WTC11 (cell line): ENCODE measurements around the gene CNTNAP2. TPM values are rescaled to one million over a fixed set of nuclear protein-coding genes. Genes with fewer than 3 reads are reported as not detected.

Source experiments
- ATAC-seq: fragments of 200-7000 bp; cut with Tn5 transposase; 2 replicates; pipeline ENCODE4 v1.10.0; 2021; ENCODE audit warnings: mild to moderate bottlenecking, moderate library complexity
- CTCF ChIA-PET: fragments of 300-600 bp; sonication (Branson Sonifier 250); formaldehyde crosslinking; loops from one replicate; lab custom pipeline; 2021; ENCODE audit warnings: antibody characterized with exemption; lab: Charles Lee
- POLR2A ChIA-PET: fragments of 350-600 bp; sonication (Branson Sonifier 250); formaldehyde crosslinking; loops from one replicate; lab custom pipeline; 2021; ENCODE audit warnings: antibody characterized with exemption; lab: Charles Lee
- DNase-seq: peaks from one replicate; pipeline ENCODE4 v3.0.0; 2021; ENCODE audit warnings: low spot score
- H3K27ac Mint-ChIP-seq: 2 replicates; pipeline ENCODE4 v1.8.0; 2021; ENCODE audit warnings: mixed read lengths
- H3K27me3 Mint-ChIP-seq: 2 replicates; pipeline ENCODE4 v1.8.0; 2021; ENCODE audit warnings: low read depth, mild to moderate bottlenecking, moderate library complexity, mixed read lengths
- H3K36me3 Mint-ChIP-seq: 2 replicates; pipeline ENCODE4 v1.8.0; 2021; ENCODE audit warnings: mixed read lengths
- H3K4me1 Mint-ChIP-seq: 2 replicates; pipeline ENCODE4 v1.8.0; 2022; ENCODE audit warnings: mixed read lengths
- H3K4me3 Mint-ChIP-seq: 2 replicates; pipeline ENCODE4 v1.8.0; 2021; ENCODE audit warnings: mild to moderate bottlenecking, moderate library complexity, mixed read lengths
- H3K9me3 Mint-ChIP-seq: 2 replicates; pipeline ENCODE4 v1.8.0; 2021; ENCODE audit warnings: mixed read lengths
- EMX1 ChIP-seq: fragments of 250-450 bp; sonication (Bioruptor Pico); IDR thresholded peaks from 2 replicates; pipeline ENCODE4 v1.8.0; 2021; ENCODE audit warnings: mild to moderate bottlenecking
- FOXP1 ChIP-seq: sonication (generic); formaldehyde crosslinking; IDR thresholded peaks from 2 replicates; pipeline ENCODE4 v1.8.0; 2022; ENCODE audit warnings: missing genetic modification reagents, mild to moderate bottlenecking, moderate library complexity, borderline replicate concordance
- GTF2I ChIP-seq: fragments of 250-450 bp; sonication (Bioruptor Pico); conservative IDR thresholded peaks from 2 replicates; pipeline ENCODE4 v1.4.0; 2021; ENCODE audit warnings: mild to moderate bottlenecking
- HMGA2 ChIP-seq: fragments of 250-450 bp; sonication (Bioruptor Pico); IDR thresholded peaks from 2 replicates; pipeline ENCODE4 v1.4.0; 2021; ENCODE audit warnings: mild to moderate bottlenecking, moderate library complexity
- JUN ChIP-seq: sonication (generic); formaldehyde crosslinking; IDR thresholded peaks from 2 replicates; pipeline ENCODE4 v1.8.0; 2023; ENCODE audit warnings: mild to moderate bottlenecking, missing genetic modification reagents
- MXD4 ChIP-seq: fragments of 250-450 bp; sonication (Bioruptor Pico); IDR thresholded peaks from 2 replicates; pipeline ENCODE4 v1.8.0; 2021; ENCODE audit warnings: mild to moderate bottlenecking, moderate library complexity, borderline replicate concordance
- NFE2L1 ChIP-seq: sonication (generic); formaldehyde crosslinking; IDR thresholded peaks from 2 replicates; pipeline ENCODE4 v1.8.1; 2023; ENCODE audit warnings: missing genetic modification reagents
- SOX15 ChIP-seq: fragments of 250-450 bp; sonication (Bioruptor Pico); IDR thresholded peaks from 2 replicates; pipeline ENCODE4 v1.9.0; 2021; ENCODE audit warnings: mild to moderate bottlenecking
- TEAD1 ChIP-seq: sonication (generic); formaldehyde crosslinking; IDR thresholded peaks from 2 replicates; pipeline ENCODE4 v1.8.0; 2022; ENCODE audit warnings: mild to moderate bottlenecking, missing genetic modification reagents
- ZBTB21 ChIP-seq: sonication (generic); formaldehyde crosslinking; IDR thresholded peaks from 2 replicates; pipeline ENCODE4 v1.8.1; 2023; ENCODE audit warnings: mild to moderate bottlenecking, missing genetic modification reagents, borderline replicate concordance
- ZNF396 ChIP-seq: fragments of 250-450 bp; sonication (Bioruptor Pico); IDR thresholded peaks from 2 replicates; pipeline ENCODE4 v1.8.0; 2021; ENCODE audit warnings: mild to moderate bottlenecking, moderate library complexity, borderline replicate concordance
- total RNA-seq: library from RNA; stranded (reverse); gene quantifications from 3 replicates; pipeline ENCODE4 v1.2.3, GENCODE V29; 2021
- TF ChIP-seq, protein P1 (sequence below): fragments of 250-450 bp; sonication (Bioruptor Pico); IDR thresholded peaks from 2 replicates; pipeline ENCODE4 v1.9.0; 2021; ENCODE audit warnings: mild to moderate bottlenecking, borderline replicate concordance
- TF ChIP-seq, protein P2 (sequence below): sonication (generic); formaldehyde crosslinking; conservative IDR thresholded peaks from 2 replicates; pipeline ENCODE4 v1.8.1; 2023; ENCODE audit warnings: mild to moderate bottlenecking, low read depth, missing genetic modification reagents, moderate library complexity
- TF ChIP-seq, protein P3 (sequence below): sonication (generic); formaldehyde crosslinking; IDR thresholded peaks from 2 replicates; pipeline ENCODE4 v1.8.1; 2023; ENCODE audit warnings: mild to moderate bottlenecking, moderate library complexity, missing genetic modification reagents
- TF ChIP-seq, protein P4 (sequence below): sonication (generic); formaldehyde crosslinking; IDR thresholded peaks from 2 replicates; pipeline ENCODE4 v1.8.0; 2022; ENCODE audit warnings: mild to moderate bottlenecking, missing genetic modification reagents
- TF ChIP-seq, protein P5 (sequence below): sonication (generic); formaldehyde crosslinking; IDR thresholded peaks from 2 replicates; pipeline ENCODE4 v1.8.1; 2022; ENCODE audit warnings: mild to moderate bottlenecking, moderate library complexity, missing genetic modification reagents
- TF ChIP-seq, protein P6 (sequence below): sonication (generic); formaldehyde crosslinking; IDR thresholded peaks from 2 replicates; pipeline ENCODE4 v1.8.1; 2022; ENCODE audit warnings: low read depth, missing genetic modification reagents, borderline replicate concordance

Gene CNTNAP2
- total RNA-seq, 1 experiment from 2014 or later = 63.8 TPM

DNA sequence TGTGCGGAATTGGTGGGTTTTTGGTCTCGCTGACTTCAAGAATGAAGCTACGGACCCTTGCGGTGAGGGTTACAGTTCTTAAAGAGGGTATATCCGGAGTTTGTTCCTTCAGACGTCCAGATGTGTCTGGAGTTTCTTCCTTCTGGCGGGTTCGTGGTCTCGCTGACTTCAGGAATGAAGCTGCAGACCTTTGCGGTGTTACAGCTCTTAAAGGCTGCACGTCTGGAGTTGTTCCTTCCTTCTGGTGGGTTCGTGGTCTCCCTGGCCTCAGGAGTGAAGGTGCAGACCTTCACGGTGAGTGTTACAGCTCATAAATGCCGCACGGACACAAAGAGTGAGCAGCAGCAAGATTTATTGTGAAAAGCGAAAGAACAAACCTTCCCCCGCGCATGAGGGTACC lies 670.7 kb downstream of the CNTNAP2 start (continued):
- TF ChIP-seq, protein P1, sequence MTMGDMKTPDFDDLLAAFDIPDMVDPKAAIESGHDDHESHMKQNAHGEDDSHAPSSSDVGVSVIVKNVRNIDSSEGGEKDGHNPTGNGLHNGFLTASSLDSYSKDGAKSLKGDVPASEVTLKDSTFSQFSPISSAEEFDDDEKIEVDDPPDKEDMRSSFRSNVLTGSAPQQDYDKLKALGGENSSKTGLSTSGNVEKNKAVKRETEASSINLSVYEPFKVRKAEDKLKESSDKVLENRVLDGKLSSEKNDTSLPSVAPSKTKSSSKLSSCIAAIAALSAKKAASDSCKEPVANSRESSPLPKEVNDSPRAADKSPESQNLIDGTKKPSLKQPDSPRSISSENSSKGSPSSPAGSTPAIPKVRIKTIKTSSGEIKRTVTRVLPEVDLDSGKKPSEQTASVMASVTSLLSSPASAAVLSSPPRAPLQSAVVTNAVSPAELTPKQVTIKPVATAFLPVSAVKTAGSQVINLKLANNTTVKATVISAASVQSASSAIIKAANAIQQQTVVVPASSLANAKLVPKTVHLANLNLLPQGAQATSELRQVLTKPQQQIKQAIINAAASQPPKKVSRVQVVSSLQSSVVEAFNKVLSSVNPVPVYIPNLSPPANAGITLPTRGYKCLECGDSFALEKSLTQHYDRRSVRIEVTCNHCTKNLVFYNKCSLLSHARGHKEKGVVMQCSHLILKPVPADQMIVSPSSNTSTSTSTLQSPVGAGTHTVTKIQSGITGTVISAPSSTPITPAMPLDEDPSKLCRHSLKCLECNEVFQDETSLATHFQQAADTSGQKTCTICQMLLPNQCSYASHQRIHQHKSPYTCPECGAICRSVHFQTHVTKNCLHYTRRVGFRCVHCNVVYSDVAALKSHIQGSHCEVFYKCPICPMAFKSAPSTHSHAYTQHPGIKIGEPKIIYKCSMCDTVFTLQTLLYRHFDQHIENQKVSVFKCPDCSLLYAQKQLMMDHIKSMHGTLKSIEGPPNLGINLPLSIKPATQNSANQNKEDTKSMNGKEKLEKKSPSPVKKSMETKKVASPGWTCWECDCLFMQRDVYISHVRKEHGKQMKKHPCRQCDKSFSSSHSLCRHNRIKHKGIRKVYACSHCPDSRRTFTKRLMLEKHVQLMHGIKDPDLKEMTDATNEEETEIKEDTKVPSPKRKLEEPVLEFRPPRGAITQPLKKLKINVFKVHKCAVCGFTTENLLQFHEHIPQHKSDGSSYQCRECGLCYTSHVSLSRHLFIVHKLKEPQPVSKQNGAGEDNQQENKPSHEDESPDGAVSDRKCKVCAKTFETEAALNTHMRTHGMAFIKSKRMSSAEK (CRISPR knock-in tag) = no peak
- TF ChIP-seq HMGA2 (CRISPR knock-in tag) = no peak

DNA sequence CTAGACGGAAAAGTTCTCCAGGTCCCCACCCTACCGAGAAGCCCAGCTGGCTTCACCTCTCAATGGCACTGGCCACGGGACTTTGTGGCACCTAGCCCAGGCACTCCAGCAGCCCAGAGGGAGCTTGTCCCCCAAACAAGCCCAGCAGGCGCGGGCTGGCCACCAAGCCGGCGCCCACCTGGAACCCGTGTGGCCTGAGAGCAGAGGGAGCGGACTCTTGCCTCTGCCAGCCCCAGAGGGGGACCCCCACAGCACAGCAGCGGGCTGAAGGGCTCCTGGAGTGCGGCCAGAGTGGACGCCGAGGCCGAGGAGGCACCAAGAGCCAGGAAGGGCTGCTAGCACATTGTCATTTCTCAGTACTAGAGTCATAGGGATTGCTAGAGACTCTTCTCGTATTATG lies 671.4 kb downstream of the CNTNAP2 start:
- CTCF ChIA-PET = no interaction called here
- H3K27me3 Mint-ChIP-seq = no peaks in the 10 kb centered on the region; the same call in 1 of the 2 replicates
- H3K4me1 Mint-ChIP-seq = peaks cover 28% of the 10 kb centered on the region
- H3K4me3 Mint-ChIP-seq = no peak overlapping the region
- DNase-seq (no peak), ATAC-seq (no peak)
- TF ChIP-seq ZBTB21 (no peak), NFE2L1 (CRISPR knock-in tag) (no peak), SOX15 (no peak)
- peaks cover 11% of the 10 kb centered on the region for H3K9me3 Mint-ChIP-seq
- peaks cover 5% of the 10 kb centered on the region for H3K36me3 Mint-ChIP-seq
- no peak overlapping the region for H3K27ac Mint-ChIP-seq
- POLR2A ChIA-PET = no interaction called here

DNA sequence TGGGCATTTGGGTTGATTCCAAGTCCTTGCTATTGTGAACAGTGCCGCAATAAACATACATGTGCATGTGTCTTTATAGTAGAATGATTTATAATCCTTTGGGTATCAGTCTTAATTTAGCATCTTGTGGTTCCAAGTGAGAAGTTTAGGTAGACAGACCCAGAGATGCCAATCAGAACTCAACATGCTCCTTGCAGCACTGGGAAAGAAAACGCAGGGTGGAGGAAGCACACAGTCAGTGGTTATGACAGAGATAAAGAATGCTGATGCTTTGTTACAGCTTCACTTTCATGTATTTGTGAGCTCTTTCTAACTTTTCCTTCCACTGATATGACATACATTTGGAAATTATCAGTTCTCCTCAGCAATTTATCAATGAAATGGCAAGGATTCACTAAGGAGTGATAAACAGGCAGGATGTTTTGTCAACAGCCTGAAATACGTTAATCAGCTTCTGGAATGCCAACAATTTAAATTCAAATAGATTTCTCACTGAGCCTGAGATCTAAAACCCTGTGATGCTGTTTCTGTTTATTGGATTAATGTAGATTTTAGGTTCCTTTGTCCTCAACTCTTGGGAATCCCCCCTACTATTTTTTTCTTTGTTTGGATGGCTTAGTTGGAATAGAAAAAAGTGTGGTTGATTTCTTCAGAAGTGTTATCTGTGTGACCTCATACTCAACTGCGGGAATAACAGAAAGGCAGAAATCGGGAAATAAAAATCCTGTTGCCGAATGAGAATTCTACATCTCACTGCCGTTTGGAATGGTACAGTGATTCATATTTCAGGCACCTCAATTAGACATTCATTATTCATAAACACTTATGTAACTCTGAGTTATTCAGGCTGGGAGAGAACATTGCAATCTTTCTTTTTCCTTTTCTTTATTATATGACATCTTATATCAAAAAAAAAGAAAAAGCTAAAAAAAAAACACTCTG lies 675.0 kb downstream of the CNTNAP2 start:
- ChIA-PET CTCF (no interaction called here), POLR2A (no interaction called here)
- Mint-ChIP-seq H3K27ac (peak overlapping the region; percentile 96), H3K36me3 (peaks cover 20% of the 10 kb centered on the region)
- peak; percentile 85 for ATAC-seq
- no peak for DNase-seq
- no peak for TF ChIP-seq JUN (CRISPR knock-in tag)
- peak; percentile 40; the same call in 1 of the 2 replicates for TF ChIP-seq TEAD1
- TF ChIP-seq FOXP1 (CRISPR knock-in tag) = no peak
- TF ChIP-seq, protein P2, sequence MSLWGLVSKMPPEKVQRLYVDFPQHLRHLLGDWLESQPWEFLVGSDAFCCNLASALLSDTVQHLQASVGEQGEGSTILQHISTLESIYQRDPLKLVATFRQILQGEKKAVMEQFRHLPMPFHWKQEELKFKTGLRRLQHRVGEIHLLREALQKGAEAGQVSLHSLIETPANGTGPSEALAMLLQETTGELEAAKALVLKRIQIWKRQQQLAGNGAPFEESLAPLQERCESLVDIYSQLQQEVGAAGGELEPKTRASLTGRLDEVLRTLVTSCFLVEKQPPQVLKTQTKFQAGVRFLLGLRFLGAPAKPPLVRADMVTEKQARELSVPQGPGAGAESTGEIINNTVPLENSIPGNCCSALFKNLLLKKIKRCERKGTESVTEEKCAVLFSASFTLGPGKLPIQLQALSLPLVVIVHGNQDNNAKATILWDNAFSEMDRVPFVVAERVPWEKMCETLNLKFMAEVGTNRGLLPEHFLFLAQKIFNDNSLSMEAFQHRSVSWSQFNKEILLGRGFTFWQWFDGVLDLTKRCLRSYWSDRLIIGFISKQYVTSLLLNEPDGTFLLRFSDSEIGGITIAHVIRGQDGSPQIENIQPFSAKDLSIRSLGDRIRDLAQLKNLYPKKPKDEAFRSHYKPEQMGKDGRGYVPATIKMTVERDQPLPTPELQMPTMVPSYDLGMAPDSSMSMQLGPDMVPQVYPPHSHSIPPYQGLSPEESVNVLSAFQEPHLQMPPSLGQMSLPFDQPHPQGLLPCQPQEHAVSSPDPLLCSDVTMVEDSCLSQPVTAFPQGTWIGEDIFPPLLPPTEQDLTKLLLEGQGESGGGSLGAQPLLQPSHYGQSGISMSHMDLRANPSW (CRISPR knock-in tag) = no peak
- TF ChIP-seq, all 79 proteins: peak for 1
- Mint-ChIP-seq H3K27me3 (peaks cover 3% of the 10 kb centered on the region; the same call in 1 of the 2 replicates), H3K4me1 (peaks cover 32% of the 10 kb centered on the region), H3K9me3 (peaks cover 27% of the 10 kb centered on the region), H3K4me3 (peak overlapping the region; percentile 26)

DNA sequence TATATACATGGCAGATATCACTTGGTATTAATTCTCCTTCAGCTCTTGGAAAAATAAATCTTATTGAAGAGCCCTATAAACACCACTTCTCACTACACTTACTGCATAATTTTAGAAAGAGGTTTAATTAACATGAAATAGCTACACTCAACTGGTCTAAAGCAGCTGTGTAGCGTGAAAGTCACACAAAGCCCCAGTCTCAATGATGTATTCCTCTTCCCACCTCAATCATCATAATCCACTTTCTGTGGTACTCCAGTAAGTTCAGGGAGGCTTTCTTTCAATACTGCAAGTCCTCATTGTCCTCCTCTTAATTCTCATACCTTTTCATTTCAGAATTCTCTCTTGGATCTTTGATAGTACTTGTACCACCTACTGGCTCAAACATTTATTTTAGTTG lies 688.0 kb downstream of the CNTNAP2 start:
- Mint-ChIP-seq H3K4me3 (no peak overlapping the region), H3K9me3 (peaks cover 13% of the 10 kb centered on the region), H3K36me3 (peaks cover 4% of the 10 kb centered on the region; the same call in 1 of the 2 replicates), H3K4me1 (no peaks in the 10 kb centered on the region), H3K27me3 (no peaks in the 10 kb centered on the region), H3K27ac (no peak overlapping the region)
- ChIA-PET POLR2A (no interaction called here), CTCF (interaction anchor here (1.1 kb wide), 1 partner anchor 23 kb away, joined by 3 read pairs; no protein-coding TSS in a partner anchor)
- no peak for ATAC-seq
- DNase-seq = no peak
- no peak for TF ChIP-seq NFE2L1 (CRISPR knock-in tag)
- no peak for TF ChIP-seq EMX1 (CRISPR knock-in tag)
- no peak for TF ChIP-seq HMGA2 (CRISPR knock-in tag)
- no peak for TF ChIP-seq GTF2I (CRISPR knock-in tag)
- no peak for TF ChIP-seq MXD4 (CRISPR knock-in tag)
- TF ChIP-seq, protein P3, sequence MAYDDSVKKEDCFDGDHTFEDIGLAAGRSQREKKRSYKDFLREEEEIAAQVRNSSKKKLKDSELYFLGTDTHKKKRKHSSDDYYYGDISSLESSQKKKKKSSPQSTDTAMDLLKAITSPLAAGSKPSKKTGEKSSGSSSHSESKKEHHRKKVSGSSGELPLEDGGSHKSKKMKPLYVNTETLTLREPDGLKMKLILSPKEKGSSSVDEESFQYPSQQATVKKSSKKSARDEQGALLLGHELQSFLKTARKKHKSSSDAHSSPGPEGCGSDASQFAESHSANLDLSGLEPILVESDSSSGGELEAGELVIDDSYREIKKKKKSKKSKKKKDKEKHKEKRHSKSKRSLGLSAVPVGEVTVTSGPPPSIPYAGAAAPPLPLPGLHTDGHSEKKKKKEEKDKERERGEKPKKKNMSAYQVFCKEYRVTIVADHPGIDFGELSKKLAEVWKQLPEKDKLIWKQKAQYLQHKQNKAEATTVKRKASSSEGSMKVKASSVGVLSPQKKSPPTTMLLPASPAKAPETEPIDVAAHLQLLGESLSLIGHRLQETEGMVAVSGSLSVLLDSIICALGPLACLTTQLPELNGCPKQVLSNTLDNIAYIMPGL = no peak
- TF ChIP-seq, protein P4, sequence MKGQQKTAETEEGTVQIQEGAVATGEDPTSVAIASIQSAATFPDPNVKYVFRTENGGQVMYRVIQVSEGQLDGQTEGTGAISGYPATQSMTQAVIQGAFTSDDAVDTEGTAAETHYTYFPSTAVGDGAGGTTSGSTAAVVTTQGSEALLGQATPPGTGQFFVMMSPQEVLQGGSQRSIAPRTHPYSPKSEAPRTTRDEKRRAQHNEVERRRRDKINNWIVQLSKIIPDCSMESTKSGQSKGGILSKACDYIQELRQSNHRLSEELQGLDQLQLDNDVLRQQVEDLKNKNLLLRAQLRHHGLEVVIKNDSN (CRISPR knock-in tag) = no peak
- TF ChIP-seq ZNF396 = no peak
- TF ChIP-seq, protein P5, sequence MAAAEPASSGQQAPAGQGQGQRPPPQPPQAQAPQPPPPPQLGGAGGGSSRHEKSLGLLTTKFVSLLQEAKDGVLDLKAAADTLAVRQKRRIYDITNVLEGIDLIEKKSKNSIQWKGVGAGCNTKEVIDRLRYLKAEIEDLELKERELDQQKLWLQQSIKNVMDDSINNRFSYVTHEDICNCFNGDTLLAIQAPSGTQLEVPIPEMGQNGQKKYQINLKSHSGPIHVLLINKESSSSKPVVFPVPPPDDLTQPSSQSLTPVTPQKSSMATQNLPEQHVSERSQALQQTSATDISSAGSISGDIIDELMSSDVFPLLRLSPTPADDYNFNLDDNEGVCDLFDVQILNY = no peak
- TF ChIP-seq, protein P6, sequence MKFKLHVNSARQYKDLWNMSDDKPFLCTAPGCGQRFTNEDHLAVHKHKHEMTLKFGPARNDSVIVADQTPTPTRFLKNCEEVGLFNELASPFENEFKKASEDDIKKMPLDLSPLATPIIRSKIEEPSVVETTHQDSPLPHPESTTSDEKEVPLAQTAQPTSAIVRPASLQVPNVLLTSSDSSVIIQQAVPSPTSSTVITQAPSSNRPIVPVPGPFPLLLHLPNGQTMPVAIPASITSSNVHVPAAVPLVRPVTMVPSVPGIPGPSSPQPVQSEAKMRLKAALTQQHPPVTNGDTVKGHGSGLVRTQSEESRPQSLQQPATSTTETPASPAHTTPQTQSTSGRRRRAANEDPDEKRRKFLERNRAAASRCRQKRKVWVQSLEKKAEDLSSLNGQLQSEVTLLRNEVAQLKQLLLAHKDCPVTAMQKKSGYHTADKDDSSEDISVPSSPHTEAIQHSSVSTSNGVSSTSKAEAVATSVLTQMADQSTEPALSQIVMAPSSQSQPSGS = no peak
